Ishikawa (cell line): ENCODE data around the gene ZNF81.

Experiments used
- CEBPB ChIP-seq: IDR thresholded peaks from 2 replicates; pipeline ENCODE4 v1.6.1; 2012
- CREB1 ChIP-seq: IDR thresholded peaks from 2 replicates; pipeline ENCODE4 v1.6.1; 2012; ENCODE audit warnings: low read depth
- EGR1 ChIP-seq: IDR thresholded peaks from 2 replicates; pipeline ENCODE4 v1.6.1; 2012
- EP300 ChIP-seq: IDR thresholded peaks from 2 replicates; pipeline ENCODE4 v1.6.1; 2012; ENCODE audit warnings: borderline replicate concordance
- FOXM1 ChIP-seq: IDR thresholded peaks from 2 replicates; pipeline ENCODE4 v1.6.1; 2012; ENCODE audit warnings: low read depth, borderline replicate concordance
- NFIC ChIP-seq: IDR thresholded peaks from 2 replicates; pipeline ENCODE4 v1.6.1; 2012
- RAD21 ChIP-seq: IDR thresholded peaks from 2 replicates; pipeline ENCODE4 v1.6.1; 2012; ENCODE audit warnings: low read depth
- TAF1 ChIP-seq: IDR thresholded peaks from 2 replicates; pipeline ENCODE4 v1.6.1; 2012; ENCODE audit warnings: low read depth, mild to moderate bottlenecking
- TCF12 ChIP-seq: IDR thresholded peaks from 2 replicates; pipeline ENCODE4 v1.6.1; 2012; ENCODE audit warnings: low read depth
- TEAD4 ChIP-seq: IDR thresholded peaks from 2 replicates; pipeline ENCODE4 v1.6.1; 2012
- YY1 ChIP-seq: IDR thresholded peaks from 2 replicates; pipeline ENCODE4 v1.6.1; 2012; ENCODE audit warnings: low read depth
- ZBTB7A ChIP-seq: IDR thresholded peaks from 2 replicates; pipeline ENCODE4 v1.6.1; 2012; ENCODE audit warnings: low read depth
- TF ChIP-seq, protein P1 (sequence below): IDR thresholded peaks from 2 replicates; pipeline ENCODE4 v1.6.1; 2012
- TF ChIP-seq, protein P2 (sequence below): IDR thresholded peaks from 2 replicates; pipeline ENCODE4 v1.6.1; 2012
- TF ChIP-seq, protein P3 (sequence below): IDR thresholded peaks from 2 replicates; pipeline ENCODE4 v1.6.1; 2012; ENCODE audit warnings: low read depth, mild to moderate bottlenecking

The ZNF81 gene

DNA sequence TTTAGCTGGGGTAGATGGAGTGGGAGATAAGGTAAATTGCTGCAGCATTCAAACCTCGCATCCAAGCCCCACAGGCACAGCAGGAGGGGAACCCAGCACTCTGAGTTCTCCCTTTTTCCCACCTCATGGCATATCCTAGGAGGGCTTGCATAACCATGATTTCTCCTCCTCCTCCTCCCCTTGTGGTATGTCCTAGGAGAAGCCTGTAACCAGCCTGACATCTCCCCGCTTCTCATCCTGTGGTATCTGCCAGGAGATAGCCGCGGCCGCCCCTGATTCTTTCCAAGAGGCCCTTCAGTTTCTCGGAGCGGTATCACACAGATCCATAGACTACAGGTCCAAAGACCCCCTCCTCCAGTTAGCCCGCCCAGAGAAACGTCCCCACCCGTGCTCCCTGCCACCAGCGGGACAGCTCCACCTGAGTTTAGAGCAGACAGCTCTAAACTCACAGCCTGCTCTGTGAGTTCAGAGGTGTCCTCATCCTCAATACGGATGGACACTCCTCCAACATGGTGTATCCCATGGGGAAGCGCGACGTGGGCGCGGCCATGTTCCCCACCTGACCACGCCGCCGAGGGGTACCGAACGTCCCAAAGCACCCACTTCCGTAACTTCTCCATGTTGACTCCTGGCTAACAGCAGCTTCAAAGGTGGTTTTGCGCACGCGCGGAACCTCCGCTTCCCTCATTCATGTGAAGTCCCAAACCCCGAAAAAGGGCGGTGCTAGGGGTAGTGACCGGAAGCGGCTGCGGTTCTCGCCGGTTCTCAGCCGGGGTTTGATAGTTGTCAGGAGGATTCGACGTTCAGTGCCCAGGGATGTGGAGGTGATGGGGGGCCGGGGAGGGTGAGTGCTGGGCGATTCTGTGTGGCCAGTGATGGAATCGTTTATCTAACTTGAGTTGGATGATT lies at the start of gene ZNF81:
Gene ZNF81, plus strand, starts transcription at position 739 of the 909 bp plus-strand sequence. CDS start 9,366 bp downstream, outside the sequence.
- peak; percentile 99 for TF ChIP-seq YY1
- TF ChIP-seq, protein P1, sequence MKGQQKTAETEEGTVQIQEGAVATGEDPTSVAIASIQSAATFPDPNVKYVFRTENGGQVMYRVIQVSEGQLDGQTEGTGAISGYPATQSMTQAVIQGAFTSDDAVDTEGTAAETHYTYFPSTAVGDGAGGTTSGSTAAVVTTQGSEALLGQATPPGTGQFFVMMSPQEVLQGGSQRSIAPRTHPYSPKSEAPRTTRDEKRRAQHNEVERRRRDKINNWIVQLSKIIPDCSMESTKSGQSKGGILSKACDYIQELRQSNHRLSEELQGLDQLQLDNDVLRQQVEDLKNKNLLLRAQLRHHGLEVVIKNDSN: peak; percentile 85
- TF ChIP-seq TAF1: peak; percentile 55; the same call in 1 of the 2 replicates
- TF ChIP-seq EGR1: peak; percentile 78
- no peak for TF ChIP-seq NFIC

DNA sequence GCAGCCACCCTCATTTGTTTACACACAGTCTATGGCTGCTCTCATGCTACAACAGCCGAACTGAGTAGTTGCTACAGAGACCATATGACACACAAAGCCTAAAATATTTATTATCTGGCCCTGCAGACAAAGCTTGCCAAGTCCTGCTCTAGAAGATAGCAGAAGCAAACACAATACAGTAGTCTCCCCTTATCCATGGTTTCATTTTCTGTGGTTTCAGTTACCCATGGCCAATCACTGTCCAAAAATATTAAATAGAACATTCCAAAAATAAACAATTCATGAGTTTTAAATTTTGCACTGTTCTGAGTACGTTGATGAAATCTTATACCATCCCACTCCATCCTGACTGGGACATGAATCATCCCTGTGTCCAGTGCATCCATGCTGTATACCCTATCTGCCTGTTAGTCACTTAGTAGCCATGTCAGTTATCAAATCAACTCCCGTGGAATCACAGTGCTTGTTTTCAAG lies 40.2 kb upstream of the ZNF81 start:
- TF ChIP-seq TAF1 (no peak), TEAD4 (no peak)
- TF ChIP-seq, protein P1: no peak

DNA sequence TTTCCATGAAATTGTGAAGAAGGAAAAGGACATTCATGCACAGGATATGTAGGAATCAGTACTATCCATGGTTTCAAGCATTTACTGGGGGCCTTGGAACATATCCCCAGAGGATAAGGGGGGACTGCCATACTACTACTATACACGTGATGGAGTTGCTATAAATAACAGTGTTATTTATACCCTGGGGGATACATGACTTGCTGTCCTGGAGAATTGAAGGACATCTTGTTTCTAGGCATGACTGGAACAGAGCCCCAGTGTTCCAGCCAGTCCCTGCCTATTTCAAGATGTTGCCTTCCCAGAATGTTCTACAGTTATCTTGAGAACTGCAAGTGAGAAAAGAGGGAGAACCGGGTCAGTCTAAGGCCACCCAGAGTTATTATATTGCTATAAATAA lies 39.6 kb upstream of the ZNF81 start:
- TF ChIP-seq, protein P2, sequence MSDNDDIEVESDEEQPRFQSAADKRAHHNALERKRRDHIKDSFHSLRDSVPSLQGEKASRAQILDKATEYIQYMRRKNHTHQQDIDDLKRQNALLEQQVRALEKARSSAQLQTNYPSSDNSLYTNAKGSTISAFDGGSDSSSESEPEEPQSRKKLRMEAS: no peak
- TF ChIP-seq ZBTB7A: no peak
- no peak for TF ChIP-seq TCF12
- no peak for TF ChIP-seq CREB1
- TF ChIP-seq, protein P3, sequence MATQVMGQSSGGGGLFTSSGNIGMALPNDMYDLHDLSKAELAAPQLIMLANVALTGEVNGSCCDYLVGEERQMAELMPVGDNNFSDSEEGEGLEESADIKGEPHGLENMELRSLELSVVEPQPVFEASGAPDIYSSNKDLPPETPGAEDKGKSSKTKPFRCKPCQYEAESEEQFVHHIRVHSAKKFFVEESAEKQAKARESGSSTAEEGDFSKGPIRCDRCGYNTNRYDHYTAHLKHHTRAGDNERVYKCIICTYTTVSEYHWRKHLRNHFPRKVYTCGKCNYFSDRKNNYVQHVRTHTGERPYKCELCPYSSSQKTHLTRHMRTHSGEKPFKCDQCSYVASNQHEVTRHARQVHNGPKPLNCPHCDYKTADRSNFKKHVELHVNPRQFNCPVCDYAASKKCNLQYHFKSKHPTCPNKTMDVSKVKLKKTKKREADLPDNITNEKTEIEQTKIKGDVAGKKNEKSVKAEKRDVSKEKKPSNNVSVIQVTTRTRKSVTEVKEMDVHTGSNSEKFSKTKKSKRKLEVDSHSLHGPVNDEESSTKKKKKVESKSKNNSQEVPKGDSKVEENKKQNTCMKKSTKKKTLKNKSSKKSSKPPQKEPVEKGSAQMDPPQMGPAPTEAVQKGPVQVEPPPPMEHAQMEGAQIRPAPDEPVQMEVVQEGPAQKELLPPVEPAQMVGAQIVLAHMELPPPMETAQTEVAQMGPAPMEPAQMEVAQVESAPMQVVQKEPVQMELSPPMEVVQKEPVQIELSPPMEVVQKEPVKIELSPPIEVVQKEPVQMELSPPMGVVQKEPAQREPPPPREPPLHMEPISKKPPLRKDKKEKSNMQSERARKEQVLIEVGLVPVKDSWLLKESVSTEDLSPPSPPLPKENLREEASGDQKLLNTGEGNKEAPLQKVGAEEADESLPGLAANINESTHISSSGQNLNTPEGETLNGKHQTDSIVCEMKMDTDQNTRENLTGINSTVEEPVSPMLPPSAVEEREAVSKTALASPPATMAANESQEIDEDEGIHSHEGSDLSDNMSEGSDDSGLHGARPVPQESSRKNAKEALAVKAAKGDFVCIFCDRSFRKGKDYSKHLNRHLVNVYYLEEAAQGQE: no peak
- TF ChIP-seq TEAD4: no peak
- TF ChIP-seq RAD21: no peak
- no peak for TF ChIP-seq EP300
- TF ChIP-seq NFIC: no peak
- TF ChIP-seq FOXM1: no peak
- TF ChIP-seq CEBPB: no peak
- TF ChIP-seq EGR1: no peak
- TF ChIP-seq YY1: no peak
- no peak for TF ChIP-seq TAF1
- TF ChIP-seq, protein P1: no peak

DNA sequence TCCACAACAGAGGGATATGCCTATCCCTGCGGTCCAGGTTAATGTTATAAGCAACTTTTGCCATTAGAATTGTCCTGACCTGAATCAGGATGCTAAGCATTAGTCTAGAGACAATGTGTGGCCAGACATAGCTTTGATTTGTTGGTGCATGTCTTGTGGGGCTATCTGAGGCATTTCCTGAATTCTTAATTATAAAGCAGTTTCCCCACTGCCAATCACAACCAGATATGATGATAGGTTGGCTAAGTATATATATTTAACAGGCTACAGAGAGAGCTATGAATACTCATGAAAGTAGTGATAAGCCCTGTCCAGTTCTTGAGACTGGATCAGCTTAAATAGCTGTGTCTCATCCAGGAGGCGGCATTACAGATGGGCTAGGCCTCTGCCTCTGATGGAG lies 37.8 kb upstream of the ZNF81 start:
- no peak for TF ChIP-seq FOXM1
- TF ChIP-seq, protein P1: no peak
- TF ChIP-seq NFIC: no peak
- TF ChIP-seq EGR1: no peak
- TF ChIP-seq, protein P2: no peak
- TF ChIP-seq TEAD4: no peak

DNA sequence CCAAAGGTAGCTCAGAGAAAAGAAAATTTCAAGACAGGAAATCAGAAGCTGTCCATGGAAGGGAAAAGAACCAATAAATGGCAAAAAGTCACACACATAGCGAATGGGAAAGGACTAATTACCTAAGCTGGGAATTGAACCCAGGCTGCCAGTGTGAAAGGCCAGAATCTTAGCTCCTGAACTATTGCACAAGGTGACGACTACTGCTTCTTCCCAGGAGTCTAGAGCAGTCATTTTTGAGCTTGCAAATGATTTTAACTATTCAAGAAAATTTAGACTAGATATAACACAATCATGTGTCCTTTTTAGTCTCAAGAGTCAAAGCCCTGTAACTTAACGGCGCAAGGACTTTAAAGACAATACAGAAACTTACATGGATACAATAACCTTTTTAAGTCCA lies 34.1 kb upstream of the ZNF81 start:
- peak; percentile 16; the same call in 1 of the 2 replicates for TF ChIP-seq CEBPB
- TF ChIP-seq EGR1: no peak
- TF ChIP-seq, protein P1: no peak
- TF ChIP-seq TAF1: no peak
- TF ChIP-seq FOXM1: no peak
- peak; percentile 66 for TF ChIP-seq TEAD4

DNA sequence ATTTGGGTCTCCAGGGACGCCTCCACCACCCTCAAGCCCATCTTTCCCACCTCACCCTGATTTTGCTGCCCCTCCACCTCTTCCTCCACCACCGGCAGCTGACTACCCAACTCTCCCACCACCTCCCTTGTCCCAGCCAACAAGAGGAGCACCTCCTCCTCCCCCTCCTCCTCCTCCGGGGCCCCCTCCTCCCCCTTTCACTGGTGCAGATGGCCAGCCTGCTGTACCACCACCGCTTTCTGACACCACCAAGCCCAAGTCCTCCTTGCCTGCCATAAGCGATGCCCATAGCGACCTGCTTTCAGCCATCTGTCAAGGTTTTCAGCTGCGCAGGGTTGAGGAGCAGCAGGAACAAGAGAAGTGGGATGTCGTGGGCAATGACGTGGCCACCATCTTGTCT lies 32.4 kb upstream of the ZNF81 start:
- no peak for TF ChIP-seq ZBTB7A

DNA sequence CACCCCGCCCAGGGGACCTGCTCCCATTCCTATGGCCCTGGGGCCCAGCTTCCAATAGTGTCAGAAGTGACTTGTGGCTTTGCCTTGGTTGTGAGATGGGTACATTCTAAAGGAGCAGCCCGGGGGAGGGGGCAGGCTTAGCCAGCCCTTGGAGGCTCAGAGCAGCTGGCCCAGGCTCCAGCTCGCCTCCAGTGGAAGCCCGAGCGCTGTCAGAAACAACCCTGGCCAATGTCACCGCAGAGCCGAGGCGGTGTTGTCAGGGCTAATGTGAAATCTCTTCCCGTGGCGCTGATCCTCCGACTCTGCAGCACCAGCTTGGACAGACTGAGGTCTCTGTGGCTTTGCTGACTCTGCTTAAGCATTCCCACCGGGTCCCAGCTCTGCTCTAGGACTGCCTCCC lies 29.2 kb upstream of the ZNF81 start:
- TF ChIP-seq CEBPB (no peak), YY1 (no peak), NFIC (no peak), ZBTB7A (no peak), EP300 (no peak), TCF12 (no peak), CREB1 (no peak), FOXM1 (no peak), TEAD4 (no peak), RAD21 (no peak)
- TF ChIP-seq, protein P2: no peak
- TF ChIP-seq, protein P3: no peak
